Sigmoid colon (tissue), 7 donors: ENCODE data around the gene BAD. TPM values are rescaled to one million over a fixed set of nuclear protein-coding genes. Genes with fewer than 3 reads are reported as not detected.

Experiments
- DNase-seq: peaks from one replicate; pipeline ENCODE4 v3.0.0-alpha.2; 2019
- H3K27ac ChIP-seq, 4 donors: fragments of 200-600 bp; sonication (generic); one replicate each; pipeline ENCODE4 v1.5.1; 2016 to 2019; ENCODE audit warnings: mild to moderate bottlenecking in 1 of 4
- H3K27me3 ChIP-seq, 3 donors: fragments of 200-600 bp; sonication (generic); one replicate each; pipeline ENCODE4 v1.5.1; 2019; ENCODE audit warnings: mild to moderate bottlenecking in 1 of 3
- H3K36me3 ChIP-seq, 4 donors: fragments of 200-600 bp; sonication (generic); one replicate each; pipeline ENCODE4 v1.5.1; 2016 to 2019
- H3K4me1 ChIP-seq, 4 donors: fragments of 200-600 bp; sonication (generic); one replicate each; pipeline ENCODE4 v1.5.1; 2017 to 2019
- H3K4me3 ChIP-seq, 4 donors: fragments of 200-600 bp; sonication (generic); one replicate each; pipeline ENCODE4 v1.5.1; 2017 to 2019; ENCODE audit warnings: mild to moderate bottlenecking in 2 of 4, moderate library complexity in 1 of 4
- H3K9me3 ChIP-seq, 4 donors: fragments of 200-600 bp in 3 of 4; sonication (generic) in 3 of 4; one replicate each; pipeline versions ENCODE4 v1.5.1 to v1.6.1; 2013 to 2019
- EP300 ChIP-seq, 4 donors: sonication (generic); formaldehyde crosslinking; IDR thresholded peaks; one replicate each; pipeline ENCODE4 v1.6.1; 2017; ENCODE audit warnings: antibody characterized with exemption in 4 of 4
- POLR2A ChIP-seq, 2 donors: fragments of 450-650 bp; IDR thresholded peaks; one replicate each; pipeline ENCODE4 v1.6.1; 2016; ENCODE audit warnings: antibody characterized with exemption in 2 of 2, mild to moderate bottlenecking in 2 of 2, moderate library complexity in 2 of 2
- POLR2AphosphoS5 ChIP-seq, 4 donors: sonication (generic); formaldehyde crosslinking; IDR thresholded peaks; one replicate each; pipeline ENCODE4 v1.6.1; 2017; ENCODE audit warnings: antibody characterized with exemption in 4 of 4
- WGBS, 2 donors: extraction: QIAGEN DNeasy Blood & Tissue Kit; methylation state at CpG; one replicate each; pipeline ENCODE4 v1.1.7; 2013; 5-methylcytosine and 5-hydroxymethylcytosine counted together
- intact Hi-C: fragments of 100-400 bp; cut with DNase I; formaldehyde crosslinking; loops from one replicate; pipeline ENCODE4 v1.15.1; 2023
- polyA plus RNA-seq, 3 donors: library from polyadenylated mRNA; stranded (reverse); fragments of 200-250 nt; gene quantifications; one replicate each; pipeline ENCODE4 v1.2.3, GENCODE V29; 2013
- total RNA-seq, 4 donors: library from RNA; depleted of rRNA; stranded (reverse); fragments of >200 nt; gene quantifications; one replicate each; pipeline ENCODE4 v1.1.0, GENCODE V29; 2016
- TF ChIP-seq, protein P1 (sequence below), 4 experiments: fragments of 450-650 bp in 3 of 4; fragments of 200-600 bp in 1 of 4; IDR thresholded peaks; one replicate each; pipeline ENCODE4 v1.5.1; 2016 to 2019; ENCODE audit warnings: antibody characterized with exemption in 4 of 4, mild to moderate bottlenecking in 3 of 4, moderate library complexity in 2 of 4
- donor health status: healthy with polysubstance abuse.
- donor health status: Bipolar disorder and iron deficiency.
- donor health status: healthy.

BAD gene
- total and polyA plus RNA-seq, 7 donors: 95.3 to 264 (median 127) TPM

DNA sequence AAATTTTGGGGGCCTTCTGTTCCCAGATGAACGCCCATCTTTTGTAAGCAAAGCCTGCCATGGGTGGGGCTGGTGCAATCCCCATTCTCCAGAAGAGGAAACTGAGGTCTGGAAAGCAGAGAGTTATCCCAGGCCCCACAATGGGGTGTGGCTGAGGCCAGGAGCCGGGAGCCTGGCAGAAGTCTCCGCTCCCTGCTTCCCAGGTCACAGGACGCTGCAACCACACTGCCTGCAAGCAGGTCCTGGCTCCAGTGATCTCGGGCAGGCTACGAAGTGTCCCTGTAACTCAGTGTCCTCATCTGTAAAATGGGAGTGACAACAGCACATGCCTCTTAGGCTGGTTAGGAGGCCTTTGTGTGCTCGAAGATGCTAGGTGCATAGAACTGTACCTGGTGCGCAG, 31.4 kb downstream of the BAD start:
- H3K4me3 ChIP-seq: peak overlapping the region in 1 of 4 donors; percentile 83
- peaks cover 0 to 35% (median 26%) of the 10 kb centered on the region in 4 donors for H3K4me1 ChIP-seq
- no peak for DNase-seq
- peak overlapping the region in 2 of 4 donors; percentile 79 to 85 for H3K27ac ChIP-seq
- 59 to 72% methylated on average over 8 of the region's 8 CpGs for WGBS, 2 donors
- no peaks in the 10 kb centered on the region for H3K27me3 ChIP-seq
- TF ChIP-seq, protein P1, sequence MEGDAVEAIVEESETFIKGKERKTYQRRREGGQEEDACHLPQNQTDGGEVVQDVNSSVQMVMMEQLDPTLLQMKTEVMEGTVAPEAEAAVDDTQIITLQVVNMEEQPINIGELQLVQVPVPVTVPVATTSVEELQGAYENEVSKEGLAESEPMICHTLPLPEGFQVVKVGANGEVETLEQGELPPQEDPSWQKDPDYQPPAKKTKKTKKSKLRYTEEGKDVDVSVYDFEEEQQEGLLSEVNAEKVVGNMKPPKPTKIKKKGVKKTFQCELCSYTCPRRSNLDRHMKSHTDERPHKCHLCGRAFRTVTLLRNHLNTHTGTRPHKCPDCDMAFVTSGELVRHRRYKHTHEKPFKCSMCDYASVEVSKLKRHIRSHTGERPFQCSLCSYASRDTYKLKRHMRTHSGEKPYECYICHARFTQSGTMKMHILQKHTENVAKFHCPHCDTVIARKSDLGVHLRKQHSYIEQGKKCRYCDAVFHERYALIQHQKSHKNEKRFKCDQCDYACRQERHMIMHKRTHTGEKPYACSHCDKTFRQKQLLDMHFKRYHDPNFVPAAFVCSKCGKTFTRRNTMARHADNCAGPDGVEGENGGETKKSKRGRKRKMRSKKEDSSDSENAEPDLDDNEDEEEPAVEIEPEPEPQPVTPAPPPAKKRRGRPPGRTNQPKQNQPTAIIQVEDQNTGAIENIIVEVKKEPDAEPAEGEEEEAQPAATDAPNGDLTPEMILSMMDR (IDR thresholded peaks at IDR 0.05): no peak
- TF ChIP-seq POLR2AphosphoS5 (IDR thresholded peaks at IDR 0.05): no peak
- TF ChIP-seq EP300 (IDR thresholded peaks at IDR 0.05): no peak
- no peak for TF ChIP-seq POLR2A (IDR thresholded peaks at IDR 0.05)
- peaks cover 7 to 31% (median 18%) of the 10 kb centered on the region in 4 donors for H3K36me3 ChIP-seq
- intact Hi-C loops: no loop called here
- no peaks in the 10 kb centered on the region for H3K9me3 ChIP-seq

DNA sequence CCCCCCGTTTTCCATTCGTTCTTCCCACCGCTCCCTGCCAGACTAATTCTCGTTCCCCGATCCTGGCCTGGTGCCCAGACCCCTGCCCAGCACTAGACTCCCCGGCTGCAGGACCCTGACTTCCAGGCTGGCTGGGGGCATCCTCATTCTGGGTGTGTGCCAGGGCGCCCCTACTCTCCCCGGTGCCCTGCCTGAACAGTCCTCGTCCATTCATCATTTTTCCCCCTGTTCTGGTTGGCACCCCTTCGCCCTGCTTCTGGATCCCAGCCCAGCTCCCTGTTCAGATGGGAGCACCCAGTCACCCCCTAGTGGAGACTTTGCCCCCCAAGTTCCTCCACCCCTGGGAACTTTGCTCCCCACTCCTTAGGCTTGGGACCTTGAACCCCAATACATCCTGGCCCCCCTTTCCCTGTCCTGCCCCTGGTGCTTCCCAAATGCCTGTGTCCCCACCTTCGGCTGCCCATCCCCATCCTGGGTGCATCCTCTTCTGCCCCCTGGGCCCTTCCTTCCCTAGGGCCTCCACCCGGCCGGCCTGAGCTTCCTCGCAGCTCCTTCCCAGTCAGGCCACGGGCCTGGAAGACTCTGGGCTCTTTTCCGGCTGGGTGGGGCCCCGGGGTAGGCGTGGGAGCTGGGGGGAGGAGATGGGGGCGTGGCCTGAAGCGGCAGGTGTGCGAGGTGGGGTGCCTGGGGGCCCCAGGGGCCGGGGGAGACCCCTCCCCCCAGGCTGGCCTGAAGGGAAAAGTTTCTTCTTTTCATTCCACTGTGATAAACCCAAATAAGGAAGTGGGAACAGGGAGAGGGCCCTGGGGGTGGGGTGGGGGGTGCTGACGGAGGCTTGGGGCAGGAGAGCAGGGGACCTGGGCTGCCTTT, 32.2 kb downstream of the BAD start:
- Histone ChIP-seq H3K4me3 (peak overlapping the region; percentile 68 to 93 (median 79)), H3K36me3 (peaks cover 7 to 27% (median 15%) of the 10 kb centered on the region in 4 donors), H3K27ac (peak overlapping the region; percentile 73 to 85 (median 79)), H3K4me1 (peaks cover 0 to 43% (median 32%) of the 10 kb centered on the region in 4 donors), H3K27me3 (no peaks in the 10 kb centered on the region), H3K9me3 (no peaks in the 10 kb centered on the region)
- intact Hi-C loops: loop anchor here (1.0 kb wide), 1 partner anchor 17 kb away; no protein-coding TSS in a partner anchor
- 3 to 5% methylated on average over 23 of the region's 23 CpGs for WGBS, 2 donors
- peak; percentile 77 for DNase-seq
- TF ChIP-seq POLR2A (IDR thresholded peaks at IDR 0.05) (peak in 1 of 2 donors; percentile 49), EP300 (IDR thresholded peaks at IDR 0.05) (no peak)
- TF ChIP-seq, protein P1 (IDR thresholded peaks at IDR 0.05): peak; percentile 13 to 41 (median 34)

DNA sequence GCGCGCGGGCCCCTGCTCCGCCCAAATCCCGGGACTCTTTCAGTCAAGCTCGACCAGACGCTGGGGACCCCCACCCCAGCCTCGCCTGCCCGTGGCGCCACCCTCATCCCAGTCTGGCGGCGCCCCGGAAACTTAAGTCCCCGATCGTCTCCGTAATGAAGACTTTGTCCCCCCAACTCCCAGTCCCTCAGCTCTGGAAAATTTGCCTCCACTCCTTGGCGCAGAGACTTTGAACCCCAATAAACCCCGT, 32.8 kb downstream of the BAD start:
- H3K27me3 ChIP-seq: no peaks in the 10 kb centered on the region
- peaks cover 0 to 47% (median 32%) of the 10 kb centered on the region in 4 donors for H3K4me1 ChIP-seq
- intact Hi-C loops: loop anchor here (1.0 kb wide), 1 partner anchor 18 kb away; no protein-coding TSS in a partner anchor
- H3K27ac ChIP-seq: peak overlapping the region; percentile 73 to 85 (median 79)
- TF ChIP-seq POLR2AphosphoS5 (IDR thresholded peaks at IDR 0.05) (no peak), POLR2A (IDR thresholded peaks at IDR 0.05) (no peak), EP300 (IDR thresholded peaks at IDR 0.05) (no peak)
- TF ChIP-seq, protein P1 (IDR thresholded peaks at IDR 0.05): no peak
- 0 to 1% methylated on average over 18 of the region's 18 CpGs for WGBS, 2 donors
- H3K36me3 ChIP-seq: peaks cover 7 to 22% (median 14%) of the 10 kb centered on the region in 4 donors
- H3K4me3 ChIP-seq: peak overlapping the region; percentile 68 to 93 (median 79)
- no peaks in the 10 kb centered on the region for H3K9me3 ChIP-seq
- DNase-seq: no peak

DNA sequence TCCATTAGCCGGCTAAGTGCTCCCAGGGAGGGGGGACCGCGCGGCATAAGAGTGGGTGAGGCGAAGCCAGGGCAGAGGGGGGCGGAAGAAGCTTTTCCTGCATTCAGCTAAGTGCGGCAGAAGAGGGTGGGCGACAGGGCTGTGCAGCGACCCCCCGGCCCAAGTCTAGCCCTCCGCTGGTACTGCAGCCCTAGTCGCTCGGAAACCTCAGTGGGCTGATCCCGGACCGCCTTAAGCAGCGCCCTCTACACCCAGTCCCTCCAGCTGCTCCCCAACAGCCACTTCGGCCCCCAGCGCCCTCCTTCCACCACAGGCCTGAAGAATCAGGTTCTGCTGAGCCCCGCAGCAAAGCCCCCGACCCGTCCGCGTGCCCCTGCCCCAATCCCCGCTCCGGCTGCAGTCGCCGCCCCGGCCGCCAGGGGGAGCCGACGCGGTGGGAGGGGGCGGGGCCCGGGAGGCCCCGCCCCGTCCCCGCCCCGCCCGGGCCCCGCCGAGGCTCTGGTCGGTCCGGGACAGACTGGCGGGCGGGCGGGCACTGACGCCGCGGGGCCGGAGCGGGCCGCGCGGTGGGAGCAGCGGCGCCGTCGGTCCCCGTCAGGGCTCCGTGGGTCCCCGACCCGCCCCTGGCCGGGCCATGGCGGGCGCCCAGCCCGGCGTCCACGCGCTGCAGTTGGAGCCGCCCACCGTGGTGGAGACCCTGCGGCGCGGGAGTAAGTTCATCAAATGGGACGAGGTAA, 33.3 kb downstream of the BAD start, which contains the start of gene PLCB3:
PLCB3 (plus strand) TSS at position 515 of the 737 bp plus-strand sequence; CDS start at position 635, 120 bp downstream.
- TF ChIP-seq, protein P1 (IDR thresholded peaks at IDR 0.05): peak; percentile 64 to 90 (median 71)
- no peak for TF ChIP-seq EP300 (IDR thresholded peaks at IDR 0.05)
- no peak for TF ChIP-seq POLR2A (IDR thresholded peaks at IDR 0.05)
- TF ChIP-seq POLR2AphosphoS5 (IDR thresholded peaks at IDR 0.05): peak in 2 of 4 donors; percentile 39 to 43
- Histone ChIP-seq H3K4me3 (peak within 1 kb of the TSS; percentile 68 to 93 (median 79)), H3K9me3 (no peaks in the 10 kb centered on the region), H3K27ac (peak within 1 kb of the TSS; percentile 73 to 85 (median 79)), H3K4me1 (peaks cover 0 to 49% (median 32%) of the 10 kb centered on the region in 4 donors), H3K36me3 (peaks cover 3 to 17% (median 11%) of the 10 kb centered on the region in 4 donors), H3K27me3 (no peaks in the 10 kb centered on the region)
- peak; percentile 79 for DNase-seq
- 1% methylated on average over 75 of the region's 75 CpGs for WGBS, 2 donors
- intact Hi-C loops: no loop called here
